ENCODE measurements around the gene SDC3. TPM values are rescaled to one million over a fixed set of nuclear protein-coding genes. Genes with fewer than 3 reads are reported as not detected.

SDC3 gene
- total RNA-seq, 1 donor from 2014 or later: 51.3 TPM

- TF ChIP-seq CTCF (IDR thresholded peaks at IDR 0.05; ENCODE audit: unreplicated experiment): no peak
- no peak overlapping the region for H3K27ac Mint-ChIP-seq (ENCODE audit: unreplicated experiment)
- H3K27me3 Mint-ChIP-seq (ENCODE audit: unreplicated experiment): peaks cover 9% of the 10 kb centered on the region
- no peaks in the 10 kb centered on the region for H3K9me3 Mint-ChIP-seq (ENCODE audit: unreplicated experiment)
- DNase-seq (ENCODE audit: low spot score): no peak
- no peaks in the 10 kb centered on the region for H3K36me3 Mint-ChIP-seq (ENCODE audit: low read depth, unreplicated experiment)
- H3K4me3 Mint-ChIP-seq (ENCODE audit: unreplicated experiment): no peak overlapping the region
- peaks cover 29% of the 10 kb centered on the region for H3K4me1 Mint-ChIP-seq (ENCODE audit: unreplicated experiment)
Measured at GRCh38 chr1:30857062-30857461, 51.5 kb downstream of the SDC3 start.

- peaks cover 31% of the 10 kb centered on the region for H3K4me1 Mint-ChIP-seq (ENCODE audit: unreplicated experiment)
- peaks cover 9% of the 10 kb centered on the region for H3K27me3 Mint-ChIP-seq (ENCODE audit: unreplicated experiment)
- no peaks in the 10 kb centered on the region for H3K36me3 Mint-ChIP-seq (ENCODE audit: low read depth, unreplicated experiment)
- H3K4me3 Mint-ChIP-seq (ENCODE audit: unreplicated experiment): no peak overlapping the region
- no peak overlapping the region for H3K27ac Mint-ChIP-seq (ENCODE audit: unreplicated experiment)
- no peaks in the 10 kb centered on the region for H3K9me3 Mint-ChIP-seq (ENCODE audit: unreplicated experiment)
- no peak for DNase-seq (ENCODE audit: low spot score)
- TF ChIP-seq CTCF (IDR thresholded peaks at IDR 0.05; ENCODE audit: unreplicated experiment): no peak
Measured at GRCh38 chr1:30856260-30856790, 52.2 kb downstream of the SDC3 start.

- no peak overlapping the region for H3K27ac Mint-ChIP-seq (ENCODE audit: unreplicated experiment)
- no peak for TF ChIP-seq CTCF (IDR thresholded peaks at IDR 0.05; ENCODE audit: unreplicated experiment)
- DNase-seq (ENCODE audit: low spot score): no peak
- peaks cover 31% of the 10 kb centered on the region for H3K4me1 Mint-ChIP-seq (ENCODE audit: unreplicated experiment)
- peaks cover 9% of the 10 kb centered on the region for H3K27me3 Mint-ChIP-seq (ENCODE audit: unreplicated experiment)
- no peaks in the 10 kb centered on the region for H3K36me3 Mint-ChIP-seq (ENCODE audit: low read depth, unreplicated experiment)
- H3K9me3 Mint-ChIP-seq (ENCODE audit: unreplicated experiment): no peaks in the 10 kb centered on the region
- H3K4me3 Mint-ChIP-seq (ENCODE audit: unreplicated experiment): no peak overlapping the region
Measured at GRCh38 chr1:30855686-30856259, 52.8 kb downstream of the SDC3 start.

- no peak overlapping the region for H3K27ac Mint-ChIP-seq (ENCODE audit: unreplicated experiment)
- peaks cover 9% of the 10 kb centered on the region for H3K27me3 Mint-ChIP-seq (ENCODE audit: unreplicated experiment)
- H3K36me3 Mint-ChIP-seq (ENCODE audit: low read depth, unreplicated experiment): no peaks in the 10 kb centered on the region
- peaks cover 30% of the 10 kb centered on the region for H3K4me1 Mint-ChIP-seq (ENCODE audit: unreplicated experiment)
- DNase-seq (ENCODE audit: low spot score): no peak
- H3K9me3 Mint-ChIP-seq (ENCODE audit: unreplicated experiment): no peaks in the 10 kb centered on the region
- no peak for TF ChIP-seq CTCF (IDR thresholded peaks at IDR 0.05; ENCODE audit: unreplicated experiment)
- no peak overlapping the region for H3K4me3 Mint-ChIP-seq (ENCODE audit: unreplicated experiment)
Measured at GRCh38 chr1:30853350-30853749, 55.2 kb downstream of the SDC3 start.

GRCh38 chr1:30852026-30852425 lies 56.5 kb downstream of the SDC3 start:
- H3K27ac Mint-ChIP-seq (ENCODE audit: unreplicated experiment): peak overlapping the region; percentile 75
- DNase-seq (ENCODE audit: low spot score): peak; percentile 39
- H3K4me1 Mint-ChIP-seq (ENCODE audit: unreplicated experiment): peaks cover 39% of the 10 kb centered on the region
- no peak overlapping the region for H3K4me3 Mint-ChIP-seq (ENCODE audit: unreplicated experiment)
- no peaks in the 10 kb centered on the region for H3K36me3 Mint-ChIP-seq (ENCODE audit: low read depth, unreplicated experiment)
- TF ChIP-seq CTCF (IDR thresholded peaks at IDR 0.05; ENCODE audit: unreplicated experiment): no peak
- peaks cover 10% of the 10 kb centered on the region for H3K27me3 Mint-ChIP-seq (ENCODE audit: unreplicated experiment)
- no peaks in the 10 kb centered on the region for H3K9me3 Mint-ChIP-seq (ENCODE audit: unreplicated experiment)
